NCI-H82 (cell line): Measurements from ENCODE around the gene P4HA2.

Source experiments
- DNase-seq: peaks from one replicate; lab custom pipeline; 2025; lab: John Stamatoyannopoulos, UW

Gene P4HA2

DNA sequence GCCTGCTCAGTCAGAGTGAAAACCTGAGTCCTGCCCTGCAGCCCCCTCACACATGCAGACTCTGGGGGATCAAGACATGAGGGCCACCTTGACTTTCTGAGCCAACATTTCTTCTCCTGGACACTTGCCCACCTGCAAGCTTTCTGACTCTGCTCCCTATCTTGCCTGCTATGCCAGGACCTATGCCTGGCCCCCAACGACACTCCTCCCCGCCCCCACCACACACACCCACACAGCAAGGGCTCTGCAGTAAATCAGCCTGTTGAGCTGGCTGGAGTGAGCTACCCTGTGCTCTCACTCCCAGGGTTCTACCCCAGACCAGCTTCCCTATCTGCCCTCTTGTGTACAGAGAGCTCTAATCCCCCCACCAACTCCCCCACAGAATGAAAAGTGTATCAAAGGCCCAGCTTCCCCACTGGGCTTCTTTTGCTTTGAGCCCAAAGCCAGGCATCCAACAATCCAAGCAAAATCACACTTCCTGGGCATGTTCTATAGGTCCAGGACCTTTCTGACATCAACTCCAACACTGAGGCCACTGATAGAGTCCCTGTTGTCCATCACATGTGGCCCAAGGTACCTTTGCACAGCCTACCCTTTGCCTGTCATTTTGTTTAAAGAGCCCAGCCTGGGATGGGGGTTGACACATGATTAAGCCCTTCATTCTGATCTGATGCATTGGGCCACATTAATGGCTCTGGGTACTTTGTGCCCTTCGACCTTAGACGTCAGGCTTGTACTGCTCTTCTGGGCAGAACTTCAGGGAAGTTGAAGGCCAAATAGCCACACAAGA is 37.1 kb upstream of the P4HA2 start:
- no peak for DNase-seq

DNA sequence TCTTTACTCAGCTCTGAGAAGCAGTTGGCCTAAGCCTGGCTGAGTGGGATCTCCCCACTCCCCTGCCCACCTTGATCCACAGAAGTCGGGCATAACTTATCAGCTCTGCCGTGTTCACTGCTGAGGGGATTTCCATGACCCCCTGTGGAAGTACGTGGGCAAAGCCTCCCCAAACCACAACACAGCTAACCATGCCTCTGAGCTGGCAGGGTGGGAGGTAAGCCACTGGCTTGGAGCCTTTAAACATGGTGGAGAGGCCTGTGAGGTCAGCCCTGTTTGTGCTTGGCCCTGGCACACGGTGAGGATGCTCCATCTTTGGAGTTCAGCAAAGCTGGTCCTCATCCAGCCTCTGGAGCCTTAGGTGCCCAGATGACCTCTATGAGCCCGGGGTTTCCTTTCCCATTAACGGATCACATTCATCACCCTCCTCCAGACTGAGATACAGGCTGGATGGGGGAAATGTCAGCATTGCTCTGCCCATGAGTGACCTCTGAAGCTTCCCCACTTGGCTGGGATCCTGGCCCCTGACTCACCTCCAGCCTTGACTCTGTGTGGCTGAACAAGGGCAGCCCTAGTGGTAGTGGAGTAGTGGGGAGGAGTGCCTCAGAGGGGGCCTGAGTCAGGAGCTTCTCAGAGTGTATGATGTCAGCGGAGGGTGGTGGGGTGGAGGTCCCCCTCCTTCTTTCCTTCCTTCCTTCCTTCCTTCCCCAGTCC is 36.1 kb upstream of the P4HA2 start:
- no peak for DNase-seq

DNA sequence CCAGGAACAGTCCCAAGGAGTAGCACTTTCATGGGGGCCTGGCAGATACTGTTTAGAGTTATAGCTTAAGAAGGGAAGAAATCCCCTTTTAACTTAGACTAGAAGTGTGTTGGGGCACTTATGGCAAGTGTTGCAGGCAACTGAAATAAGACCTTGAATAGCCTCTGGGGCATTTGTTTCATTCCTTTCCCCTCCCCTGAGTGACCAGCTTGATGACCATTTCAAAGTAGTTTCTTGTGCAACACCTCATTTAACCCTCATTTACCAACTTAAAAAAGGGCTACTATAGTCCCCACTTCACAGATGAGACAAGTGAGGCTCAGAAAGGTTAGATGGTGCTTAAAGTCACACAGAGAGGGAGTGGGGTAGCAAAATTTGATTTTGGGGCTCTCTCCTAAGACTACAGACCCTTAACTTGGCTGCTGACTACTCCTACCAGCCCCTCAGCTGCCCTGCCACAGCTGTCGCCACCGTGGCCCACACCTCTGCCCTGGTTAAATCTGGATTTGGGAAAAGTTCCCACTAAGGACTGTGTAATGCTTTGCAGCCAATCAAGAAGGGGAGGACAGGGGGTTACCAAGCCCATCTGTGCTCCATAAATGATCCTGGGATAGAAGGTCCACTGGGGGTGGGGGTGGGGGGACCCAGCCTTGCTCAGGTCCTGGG is 35.4 kb upstream of the P4HA2 start:
- no peak for DNase-seq

DNA sequence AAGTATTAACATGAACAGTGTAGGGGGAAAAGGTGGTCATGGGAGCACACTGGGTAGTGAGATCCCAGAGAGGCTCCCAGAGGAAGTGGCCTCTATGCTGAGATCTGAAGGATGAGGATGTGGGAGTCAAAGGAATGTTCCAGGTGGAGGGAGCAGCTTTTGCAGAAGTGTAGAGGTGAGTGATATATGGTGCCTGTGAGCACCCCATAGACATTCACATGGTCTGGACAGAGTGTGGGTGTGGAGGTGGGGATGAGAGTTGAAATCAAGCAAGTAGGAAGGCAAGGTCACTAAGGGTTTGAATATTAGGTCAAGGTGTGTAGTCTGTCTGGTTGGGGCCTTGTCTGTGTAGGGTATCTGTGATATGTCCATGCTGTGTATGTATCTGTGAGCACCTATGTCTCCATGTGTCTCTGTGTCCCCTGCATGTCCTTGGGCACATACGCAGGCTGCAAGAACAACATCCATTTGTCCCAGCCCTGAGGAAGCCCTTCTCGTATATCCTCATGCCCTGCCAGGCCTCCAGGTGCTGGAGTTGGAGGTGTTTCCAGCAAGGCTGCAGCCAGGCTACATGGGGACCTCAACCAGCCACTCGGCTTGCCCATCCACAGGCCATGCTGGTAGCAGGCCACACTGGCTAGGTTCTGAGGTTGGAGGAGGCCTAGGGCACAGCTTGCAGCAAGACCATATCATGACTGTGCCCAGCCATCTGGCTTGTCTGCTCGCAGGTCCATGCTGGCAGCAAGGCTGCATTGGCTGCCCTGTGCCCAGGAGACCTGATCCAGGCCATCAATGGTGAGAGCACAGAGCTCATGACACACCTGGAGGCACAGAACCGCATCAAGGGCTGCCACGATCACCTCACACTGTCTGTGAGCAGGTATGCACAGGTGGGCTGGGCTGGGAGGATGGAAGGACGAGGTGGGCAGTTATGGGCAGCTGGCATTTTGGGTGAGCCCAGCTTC is 34.5 kb upstream of the P4HA2 start:
- no peak for DNase-seq

DNA sequence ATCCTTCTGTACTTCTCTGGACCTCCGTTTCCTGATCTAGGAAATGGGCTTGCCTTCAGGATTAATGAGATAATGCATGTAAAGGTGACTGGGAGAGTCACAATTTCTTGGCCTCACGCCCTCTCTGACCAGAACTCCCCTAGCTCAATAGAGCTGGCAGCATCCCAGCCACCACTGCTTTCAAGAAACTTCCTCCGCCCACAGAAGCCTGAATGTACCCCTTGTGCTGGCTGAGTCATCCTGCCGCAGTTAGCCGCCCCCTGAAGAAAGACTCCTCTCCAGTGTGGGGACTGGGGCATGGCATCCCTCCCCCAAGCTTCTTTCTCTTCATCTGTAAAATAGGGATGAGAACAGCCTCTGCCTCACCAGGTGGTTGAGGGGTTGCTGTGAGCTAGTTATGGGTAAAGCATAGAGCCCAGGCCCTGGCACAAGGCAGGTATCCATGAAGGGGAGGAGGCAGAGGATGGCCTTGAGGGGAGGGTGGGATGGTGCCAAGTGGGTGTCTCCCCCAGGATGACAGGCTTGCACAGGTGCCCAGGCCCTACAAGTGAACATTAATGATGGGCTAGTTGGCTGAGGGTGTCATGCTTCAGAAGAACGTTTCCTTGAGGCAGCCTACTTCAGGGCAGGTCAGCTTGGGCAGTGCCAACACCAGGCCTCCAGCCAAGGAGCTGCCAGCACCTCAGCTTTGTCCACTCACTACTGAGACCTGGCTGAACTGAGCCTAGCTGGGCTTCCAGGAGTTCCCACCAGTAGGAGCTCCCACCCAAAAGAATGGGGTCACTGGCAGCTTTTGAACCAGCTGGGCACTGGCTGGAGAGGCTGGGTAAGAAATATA is 33.3 kb upstream of the P4HA2 start:
- no peak for DNase-seq

DNA sequence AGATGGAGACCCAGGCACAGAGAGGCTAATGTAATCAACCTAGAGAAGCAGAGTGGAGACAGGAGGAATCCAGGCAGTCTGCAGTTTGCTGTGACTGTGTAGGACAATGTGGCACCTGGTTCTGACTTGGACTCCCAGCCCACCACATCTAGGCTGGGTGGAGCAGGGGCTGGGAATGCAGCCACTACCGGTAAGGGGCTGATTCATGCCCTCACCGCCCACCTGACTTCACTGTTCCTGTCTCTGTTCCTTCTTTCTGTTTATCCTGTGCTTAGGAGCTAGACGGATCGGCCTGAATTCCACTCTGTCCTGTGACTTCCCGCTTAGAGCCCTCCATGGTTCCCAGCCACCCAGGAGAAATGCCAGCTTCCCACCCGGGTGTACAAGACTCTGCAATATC is 32.4 kb upstream of the P4HA2 start:
- no peak for DNase-seq

DNA sequence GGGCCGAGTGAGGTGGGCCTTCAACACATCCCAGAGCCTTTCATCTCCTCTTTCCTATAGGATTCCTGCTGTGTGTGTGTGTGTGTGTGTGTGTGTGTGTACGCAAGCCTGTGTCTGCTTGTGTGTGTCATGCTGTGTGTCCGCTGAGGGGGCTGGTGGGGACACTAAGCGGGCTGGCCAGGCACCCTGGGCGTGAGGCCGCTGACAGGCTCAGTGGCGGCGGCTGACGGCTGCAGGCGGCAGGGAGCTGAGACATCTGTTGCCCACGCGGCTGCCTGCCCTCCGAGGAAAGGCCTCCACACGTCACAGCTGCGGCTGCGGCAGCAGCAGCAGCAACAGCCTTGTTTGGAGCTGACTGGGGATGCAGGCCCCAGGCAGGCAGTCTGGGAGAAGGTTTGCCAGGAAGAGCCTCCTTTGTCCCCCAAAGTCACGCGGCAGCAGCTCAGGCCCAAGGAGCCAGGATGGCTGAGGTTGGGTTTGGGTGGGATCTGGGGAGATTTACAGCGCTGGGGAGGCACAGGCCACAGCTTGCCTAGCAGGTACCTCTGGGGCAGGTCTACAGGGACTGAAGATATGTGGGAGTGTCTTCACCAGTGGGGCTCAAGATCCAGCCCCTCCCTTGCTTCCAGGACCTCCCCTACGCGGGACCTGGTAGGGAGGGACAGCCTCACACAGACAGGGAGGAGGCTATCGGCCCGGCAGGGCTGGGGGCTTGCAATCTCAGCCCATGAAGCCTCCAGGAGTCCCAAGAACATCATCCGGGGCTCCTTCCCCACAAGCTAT is 31.6 kb upstream of the P4HA2 start:
- DNase-seq: peak; percentile 76

DNA sequence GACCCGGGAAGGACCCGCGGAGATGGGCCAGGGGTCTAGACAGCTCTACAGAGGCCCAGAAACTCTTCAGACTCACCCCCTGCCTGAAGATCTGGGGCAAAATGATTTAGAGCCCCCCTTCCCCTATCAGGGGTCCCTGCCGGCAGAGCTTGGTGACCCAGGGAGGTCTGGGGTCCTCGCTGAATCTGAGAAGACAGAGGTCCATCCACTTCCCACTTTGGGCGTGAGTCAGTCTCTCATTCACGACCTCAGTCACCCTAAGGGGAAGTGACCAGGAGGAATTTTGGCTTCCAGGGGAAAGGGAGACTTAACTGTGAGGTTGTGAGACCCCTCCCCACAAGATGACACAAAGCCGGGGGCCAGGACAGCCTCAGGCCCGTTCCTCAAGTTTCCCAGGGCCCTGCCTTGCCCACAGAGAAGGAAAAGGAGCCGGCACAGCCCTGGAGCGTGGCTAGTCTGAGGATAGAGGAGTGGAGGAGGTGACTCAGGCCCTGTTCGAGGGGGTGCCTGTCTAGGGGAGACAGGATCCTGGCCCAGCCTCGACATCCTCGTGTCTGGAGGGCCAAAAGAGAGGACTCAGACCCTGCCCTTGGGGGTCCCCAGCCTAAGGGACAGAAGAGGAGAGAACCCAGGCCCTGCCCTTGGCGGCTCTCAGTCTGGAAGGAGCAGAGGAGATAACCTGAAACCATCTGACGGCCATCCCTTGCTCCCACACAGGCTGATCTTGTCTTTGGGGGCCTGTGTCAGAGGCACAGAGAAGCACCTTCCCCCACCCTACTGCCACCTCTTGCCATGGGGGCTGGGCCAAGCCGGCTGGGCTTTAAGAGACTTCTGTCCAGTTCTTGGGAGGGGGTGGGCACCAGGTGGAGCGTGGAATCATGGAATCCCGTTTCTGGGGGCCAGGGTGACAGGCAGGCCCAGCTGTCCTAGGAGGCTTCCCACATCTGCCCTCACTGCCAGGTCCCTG is 30.7 kb upstream of the P4HA2 start:
- peak; percentile 71 for DNase-seq

DNA sequence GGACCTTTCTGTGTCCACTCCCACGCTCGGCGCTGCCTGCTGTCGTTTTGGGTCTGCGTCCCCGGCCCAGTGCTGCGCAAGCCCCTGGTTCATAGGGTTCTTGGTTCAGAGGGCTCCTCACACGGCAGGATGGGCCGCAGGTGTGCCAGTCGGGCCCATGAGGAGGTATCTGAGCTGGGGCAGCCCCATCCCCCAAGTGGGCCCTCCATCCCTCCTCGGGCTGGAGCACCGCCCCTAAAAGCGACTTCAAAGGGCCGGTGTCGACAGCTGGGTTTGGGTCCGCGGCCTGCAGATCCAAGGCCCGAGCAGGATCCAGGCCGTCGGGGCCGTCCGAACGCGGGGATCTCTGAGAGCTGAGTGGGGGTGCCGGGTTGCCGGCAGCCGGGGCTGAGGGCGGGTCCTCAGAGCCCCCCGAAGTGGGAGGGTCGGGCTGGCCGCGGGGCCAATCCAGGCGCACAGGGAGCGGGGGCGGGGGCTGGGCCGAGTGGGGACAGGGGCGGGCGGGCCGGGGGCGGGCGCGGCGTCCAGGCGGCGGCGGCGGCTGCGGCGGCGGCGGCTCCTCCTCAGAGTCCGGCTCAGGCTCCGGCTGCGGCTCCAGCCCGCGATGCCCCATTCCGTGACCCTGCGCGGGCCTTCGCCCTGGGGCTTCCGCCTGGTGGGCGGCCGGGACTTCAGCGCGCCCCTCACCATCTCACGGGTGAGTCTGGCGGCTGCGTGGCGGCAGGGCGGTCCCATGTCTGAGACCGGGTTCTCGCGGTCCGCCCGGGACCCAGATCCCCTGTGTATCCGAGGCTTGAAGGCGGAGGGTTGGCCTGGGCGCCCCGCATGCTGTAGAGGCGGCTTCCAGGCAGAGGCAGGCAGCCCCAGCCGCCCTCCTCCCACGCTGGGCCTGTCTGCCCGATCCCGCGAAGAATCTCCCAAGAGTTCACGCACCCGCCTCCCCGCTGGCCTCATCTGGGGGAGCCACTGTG is 29.8 kb upstream of the P4HA2 start, which contains the start of gene PDLIM4:
PDLIM4 (plus strand) TSS at position 566 of the 971 bp plus-strand sequence; CDS start at position 605, 39 bp downstream.
- DNase-seq: peak; percentile 59

DNA sequence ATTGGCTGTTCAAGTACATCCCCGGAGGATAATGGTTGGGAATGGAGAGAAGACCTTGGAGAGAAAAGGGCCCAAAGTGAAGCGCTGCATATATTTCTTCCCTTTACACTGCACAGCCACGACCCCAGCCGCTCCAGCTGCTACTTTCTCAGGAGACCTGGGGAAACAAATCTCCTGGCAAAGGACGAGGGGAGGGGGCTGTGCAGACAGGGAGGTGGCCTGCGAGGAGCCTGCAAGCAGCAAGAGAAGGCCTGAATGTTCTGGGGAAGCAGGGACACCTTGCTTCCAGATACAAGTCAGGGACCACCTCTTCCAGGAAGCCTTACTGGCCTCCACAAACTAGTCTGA is 29.1 kb upstream of the P4HA2 start:
- no peak for DNase-seq

DNA sequence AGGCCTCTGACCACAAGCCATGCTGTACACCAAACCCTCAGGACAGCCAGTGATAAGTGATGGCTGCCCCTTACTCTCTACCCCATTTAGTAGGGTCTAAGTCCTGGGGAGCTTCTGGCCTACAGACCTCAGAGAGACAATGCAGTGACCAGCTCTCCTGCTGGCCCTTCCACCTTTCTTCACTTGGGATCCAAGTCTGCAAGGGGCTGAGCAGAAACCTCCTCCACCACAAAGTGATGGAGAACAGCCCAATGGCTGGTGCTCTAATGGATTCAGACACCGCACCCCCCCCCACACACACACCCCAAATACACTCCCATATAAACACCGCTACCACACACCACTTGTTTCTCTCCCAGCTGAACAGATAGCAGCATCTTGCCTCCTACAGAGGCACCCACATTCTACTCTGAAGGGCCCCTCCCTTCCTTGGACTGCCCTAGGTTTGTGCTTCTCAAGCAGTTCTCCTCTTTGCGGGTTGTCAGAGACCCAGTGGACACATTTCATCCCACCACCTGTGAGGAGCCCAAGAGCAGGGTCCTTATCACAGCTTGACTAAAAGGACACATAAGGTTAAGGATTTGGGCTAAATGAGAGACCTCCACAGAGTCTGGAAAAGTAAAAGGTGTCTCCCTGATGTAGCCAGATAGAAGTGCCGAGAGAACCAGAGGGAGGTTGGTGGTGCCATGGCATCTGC is 28.6 kb upstream of the P4HA2 start:
- DNase-seq: no peak

DNA sequence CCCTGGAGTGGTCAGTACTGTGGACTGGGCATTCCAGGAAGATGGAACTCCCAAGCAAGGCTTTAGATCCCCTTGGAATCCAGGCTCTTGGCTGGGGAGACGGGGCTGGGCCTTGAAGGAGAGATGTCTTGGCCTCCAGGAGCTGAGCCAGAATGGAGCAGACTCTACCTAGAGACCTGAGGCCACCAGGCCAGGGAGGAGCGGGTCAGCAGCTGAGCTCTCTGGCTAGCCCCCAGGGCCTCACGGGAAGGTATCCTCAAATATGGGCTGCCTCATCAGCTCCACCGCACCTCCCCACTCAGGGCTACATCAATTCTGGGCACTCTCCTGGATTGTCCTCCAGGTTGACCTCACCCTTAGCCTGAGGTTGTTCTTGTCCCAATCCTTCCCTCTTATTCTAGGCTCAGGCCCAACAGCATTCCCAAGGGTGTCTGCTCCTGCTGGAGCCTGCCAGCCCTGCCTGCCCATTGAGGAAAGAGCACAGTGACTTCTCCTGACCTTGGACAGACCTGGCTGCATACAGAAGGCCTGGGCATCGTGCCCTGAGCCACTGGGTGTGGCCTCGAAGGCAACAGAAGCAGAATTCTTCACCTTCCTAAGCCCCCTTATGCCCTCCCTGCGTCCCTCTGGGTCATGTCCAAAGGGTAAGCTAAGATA is 26.8 kb upstream of the P4HA2 start:
- DNase-seq: no peak

DNA sequence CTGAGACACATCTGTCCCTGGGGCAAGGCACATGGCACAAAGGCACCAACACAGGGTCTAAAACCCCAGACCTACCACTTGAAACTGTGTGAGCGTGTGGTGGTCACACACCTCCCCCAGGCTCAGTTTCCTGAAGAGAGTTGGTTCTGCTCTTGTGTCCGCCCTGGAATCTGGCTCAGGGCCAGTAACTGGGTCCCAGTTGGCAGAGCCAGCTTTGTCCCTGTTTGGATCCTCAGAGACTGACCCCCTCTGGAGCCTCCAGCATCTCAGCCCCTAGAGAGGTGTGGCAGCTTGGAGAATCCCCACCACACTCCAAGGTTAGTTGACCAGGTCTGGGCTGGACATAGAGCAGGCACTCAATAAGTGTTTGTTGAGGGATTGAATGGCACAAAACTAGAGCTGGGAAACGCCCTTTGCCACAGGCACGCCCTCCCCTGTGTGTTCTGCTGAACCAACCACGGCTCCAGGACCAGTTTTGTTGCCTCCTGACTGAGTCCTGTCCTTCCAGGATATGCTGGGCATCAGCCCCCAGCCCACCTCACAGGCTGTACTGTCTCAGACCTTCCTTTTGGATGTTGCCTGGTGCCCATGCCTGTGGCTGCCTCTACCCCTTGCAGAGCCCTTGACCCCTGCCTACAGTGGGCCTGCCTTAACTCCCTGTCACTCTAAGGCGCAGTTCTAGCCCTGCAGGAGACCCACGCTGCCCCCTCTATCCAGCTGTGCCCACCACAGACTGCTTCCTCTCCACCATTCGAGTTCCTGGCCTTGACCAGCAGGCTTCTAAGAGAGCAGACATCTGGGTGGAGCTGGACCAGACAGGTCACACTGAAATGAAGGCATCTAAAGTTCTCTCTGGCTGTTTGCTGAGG is 26.0 kb upstream of the P4HA2 start:
- DNase-seq: no peak

DNA sequence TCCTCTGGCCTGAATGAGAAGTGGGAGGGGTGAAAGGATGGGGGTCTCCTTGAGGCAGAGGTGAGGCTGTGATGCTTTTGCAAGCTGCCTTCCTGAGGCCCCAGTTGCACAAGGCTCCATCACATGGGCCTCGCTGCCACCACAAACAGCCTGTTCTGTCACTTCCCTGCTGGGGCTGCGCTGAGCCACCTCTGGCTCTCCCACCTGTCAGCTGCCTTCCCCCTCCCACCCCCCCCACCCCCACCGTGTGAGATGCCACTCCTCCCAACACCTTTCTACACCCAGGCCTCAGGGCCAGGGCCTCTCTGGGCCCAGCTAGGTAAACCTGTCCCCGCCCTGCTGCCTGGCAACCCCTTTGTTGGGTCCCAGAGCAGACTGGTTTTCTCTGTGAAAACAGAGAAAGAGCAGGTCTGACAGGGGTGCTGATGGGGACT is 25.4 kb upstream of the P4HA2 start:
- no peak for DNase-seq

DNA sequence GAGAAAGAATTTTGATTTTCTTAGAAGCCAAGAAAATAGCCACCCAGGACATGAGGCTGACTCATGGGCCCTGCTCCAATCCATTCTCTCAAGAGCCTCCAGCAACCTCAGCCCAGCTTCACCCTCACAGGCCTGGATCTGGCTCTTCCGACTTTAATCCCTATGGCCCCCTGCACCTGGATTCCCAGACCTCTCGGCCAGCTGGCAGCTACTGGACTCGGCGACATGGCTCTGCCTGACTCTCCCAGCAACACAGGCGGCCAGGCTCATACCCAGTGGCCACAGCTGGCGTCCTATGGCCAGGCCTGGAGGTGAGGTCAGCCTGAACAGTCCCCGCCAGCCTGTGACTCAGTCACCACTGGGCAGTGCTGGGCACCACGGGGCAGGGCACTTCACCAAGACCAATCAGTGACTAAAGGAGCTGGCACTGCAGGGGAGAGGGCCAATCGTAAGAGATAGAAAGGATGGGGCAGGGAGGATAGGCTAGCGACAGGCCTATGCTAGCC is 23.6 kb upstream of the P4HA2 start:
- peak; percentile 1 for DNase-seq
